ENCODE measurements around the gene RSPH6A.

Gene RSPH6A

DNA sequence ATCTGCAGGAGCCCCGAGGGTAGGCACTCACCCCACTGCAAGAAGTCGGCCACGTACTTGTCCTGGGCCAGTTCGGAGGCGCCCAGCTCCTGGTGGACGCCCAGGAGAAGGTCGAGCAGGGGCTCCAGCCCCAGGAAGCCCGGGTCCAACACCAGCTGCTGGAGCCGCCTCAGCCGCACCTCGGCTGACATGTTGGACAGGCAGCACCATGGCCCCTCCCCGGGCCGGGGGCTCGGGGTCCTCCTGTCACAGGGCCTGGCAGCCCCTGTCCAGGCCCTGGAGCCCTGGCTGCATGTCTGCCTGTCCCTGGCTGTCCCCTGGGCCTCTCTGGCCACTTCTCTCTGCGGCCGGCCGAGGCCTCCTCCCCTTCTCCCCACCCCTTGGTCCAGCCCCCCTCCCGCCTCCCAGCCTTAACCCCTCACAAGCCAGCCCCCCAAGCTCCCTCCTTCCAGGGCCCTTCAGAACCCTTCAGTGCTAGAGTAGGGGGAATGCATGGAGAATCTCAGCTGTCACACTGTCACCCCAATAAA is 32.9 kb downstream of the RSPH6A start, which contains the start of gene DMPK:
DMPK (minus strand) TSS at position 329 of the 530 bp plus-strand sequence; CDS start at position 191, 138 bp downstream.
- H3K27ac ChIP-seq = no peak within 1 kb of the TSS
- TF ChIP-seq, protein P1, sequence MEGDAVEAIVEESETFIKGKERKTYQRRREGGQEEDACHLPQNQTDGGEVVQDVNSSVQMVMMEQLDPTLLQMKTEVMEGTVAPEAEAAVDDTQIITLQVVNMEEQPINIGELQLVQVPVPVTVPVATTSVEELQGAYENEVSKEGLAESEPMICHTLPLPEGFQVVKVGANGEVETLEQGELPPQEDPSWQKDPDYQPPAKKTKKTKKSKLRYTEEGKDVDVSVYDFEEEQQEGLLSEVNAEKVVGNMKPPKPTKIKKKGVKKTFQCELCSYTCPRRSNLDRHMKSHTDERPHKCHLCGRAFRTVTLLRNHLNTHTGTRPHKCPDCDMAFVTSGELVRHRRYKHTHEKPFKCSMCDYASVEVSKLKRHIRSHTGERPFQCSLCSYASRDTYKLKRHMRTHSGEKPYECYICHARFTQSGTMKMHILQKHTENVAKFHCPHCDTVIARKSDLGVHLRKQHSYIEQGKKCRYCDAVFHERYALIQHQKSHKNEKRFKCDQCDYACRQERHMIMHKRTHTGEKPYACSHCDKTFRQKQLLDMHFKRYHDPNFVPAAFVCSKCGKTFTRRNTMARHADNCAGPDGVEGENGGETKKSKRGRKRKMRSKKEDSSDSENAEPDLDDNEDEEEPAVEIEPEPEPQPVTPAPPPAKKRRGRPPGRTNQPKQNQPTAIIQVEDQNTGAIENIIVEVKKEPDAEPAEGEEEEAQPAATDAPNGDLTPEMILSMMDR (conservative IDR thresholded peaks at IDR 0.05) = no peak

DNA sequence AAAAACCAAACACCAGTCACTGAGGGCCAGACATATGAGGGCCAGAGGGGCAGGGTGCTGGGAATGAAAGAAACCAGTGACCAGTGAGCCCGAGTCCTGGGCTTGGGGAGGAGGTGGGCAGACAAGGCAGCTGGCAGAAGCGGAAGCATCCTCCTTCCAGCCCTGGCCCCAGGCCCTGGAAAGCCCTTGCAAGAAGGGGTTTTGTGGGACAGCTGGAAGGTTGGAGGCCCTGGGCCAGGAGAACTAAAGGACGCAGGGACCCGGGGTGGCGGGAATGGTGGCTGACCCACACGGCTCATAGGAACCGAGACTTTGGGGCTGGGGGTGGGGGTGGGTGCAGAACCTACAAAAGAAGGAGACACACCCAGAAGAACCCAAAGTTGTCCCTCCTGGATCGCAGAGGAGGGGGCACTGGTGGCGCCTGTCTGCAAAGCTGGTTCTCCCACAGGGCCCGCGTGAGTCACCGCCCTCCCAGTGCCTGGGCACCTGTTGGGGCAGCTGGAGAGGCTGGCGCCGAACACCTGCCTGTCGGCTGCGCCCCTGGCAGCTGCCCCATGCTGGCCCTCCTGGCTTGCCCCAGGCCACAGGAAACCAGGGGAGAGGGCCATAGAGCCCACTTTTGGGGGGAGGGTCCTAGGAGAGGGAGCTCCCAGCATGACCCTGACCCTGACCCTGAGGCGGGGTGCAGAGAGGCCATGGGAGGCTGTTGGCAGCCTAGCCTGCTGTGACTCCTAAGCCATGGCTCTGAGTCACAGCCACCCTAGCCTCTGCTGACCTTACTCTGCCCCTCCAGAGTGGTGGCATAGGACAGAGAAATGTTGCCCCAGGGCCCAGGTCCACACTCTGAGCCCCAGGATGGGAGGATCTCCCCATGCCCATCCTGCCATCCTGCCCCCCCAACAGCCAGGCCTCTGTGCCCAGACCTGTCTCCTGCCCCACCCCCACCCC is 33.6 kb downstream of the RSPH6A start:
- TF ChIP-seq, protein P1 (conservative IDR thresholded peaks at IDR 0.05) = no peak

DNA sequence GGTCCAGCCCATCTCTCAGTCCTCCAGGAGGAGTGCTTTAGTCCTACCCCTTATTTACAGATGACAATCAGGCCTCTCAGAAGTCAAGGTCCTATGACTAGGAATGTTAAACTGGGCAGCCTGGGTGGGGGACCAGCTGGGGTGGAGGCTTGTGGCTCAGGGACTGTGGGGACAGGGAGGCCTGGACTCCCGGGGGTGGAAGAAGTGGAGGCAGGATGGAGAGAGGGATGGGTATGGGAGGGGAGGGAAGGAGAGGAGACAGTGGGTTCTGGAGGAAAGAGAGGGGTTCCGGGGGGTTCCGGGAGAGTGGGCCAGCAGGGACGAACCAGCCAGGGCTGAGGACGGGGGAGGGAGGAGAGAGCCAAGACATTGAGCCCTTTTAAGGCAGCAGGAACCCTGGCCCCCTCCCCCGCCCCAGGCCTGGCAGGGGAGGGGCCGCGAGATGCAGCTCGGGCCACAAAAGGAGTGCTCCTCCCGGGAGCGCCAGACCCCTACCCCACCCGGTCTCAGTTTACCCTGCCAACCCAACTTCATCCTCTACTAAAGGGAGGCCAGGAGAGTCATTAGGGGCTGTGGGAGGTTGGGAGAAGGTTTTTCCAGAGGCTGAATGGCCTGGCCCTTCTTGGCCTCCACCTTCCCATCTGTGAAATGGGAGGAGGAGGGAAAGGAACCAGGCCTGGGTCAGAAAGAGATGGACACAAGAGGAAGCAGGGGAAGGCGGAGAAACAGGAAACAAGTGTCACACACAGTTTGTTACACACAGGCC is 34.5 kb downstream of the RSPH6A start:
- H3K27ac ChIP-seq = no peak overlapping the region
- TF ChIP-seq, protein P1 (conservative IDR thresholded peaks at IDR 0.05) = no peak

More for the DNA sequence above, 33.6 kb downstream of the RSPH6A start:
- no peak overlapping the region for H3K27ac ChIP-seq

DNA sequence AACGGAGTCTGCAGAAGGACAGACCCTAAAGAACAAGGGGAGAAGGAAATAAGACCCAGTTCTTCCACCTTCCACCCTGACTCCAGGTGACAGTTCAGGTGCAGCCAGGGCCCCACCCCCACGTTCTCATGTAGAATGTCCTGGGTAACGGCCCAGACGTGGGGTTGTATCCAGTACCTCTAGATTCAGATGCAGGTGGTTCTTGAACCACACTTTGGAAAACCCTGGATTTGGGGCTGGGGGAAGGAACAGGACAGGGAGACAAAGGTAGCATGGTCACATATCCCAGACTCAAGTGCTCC is 35.0 kb downstream of the RSPH6A start:
- TF ChIP-seq, protein P1 (conservative IDR thresholded peaks at IDR 0.05) = no peak

DNA sequence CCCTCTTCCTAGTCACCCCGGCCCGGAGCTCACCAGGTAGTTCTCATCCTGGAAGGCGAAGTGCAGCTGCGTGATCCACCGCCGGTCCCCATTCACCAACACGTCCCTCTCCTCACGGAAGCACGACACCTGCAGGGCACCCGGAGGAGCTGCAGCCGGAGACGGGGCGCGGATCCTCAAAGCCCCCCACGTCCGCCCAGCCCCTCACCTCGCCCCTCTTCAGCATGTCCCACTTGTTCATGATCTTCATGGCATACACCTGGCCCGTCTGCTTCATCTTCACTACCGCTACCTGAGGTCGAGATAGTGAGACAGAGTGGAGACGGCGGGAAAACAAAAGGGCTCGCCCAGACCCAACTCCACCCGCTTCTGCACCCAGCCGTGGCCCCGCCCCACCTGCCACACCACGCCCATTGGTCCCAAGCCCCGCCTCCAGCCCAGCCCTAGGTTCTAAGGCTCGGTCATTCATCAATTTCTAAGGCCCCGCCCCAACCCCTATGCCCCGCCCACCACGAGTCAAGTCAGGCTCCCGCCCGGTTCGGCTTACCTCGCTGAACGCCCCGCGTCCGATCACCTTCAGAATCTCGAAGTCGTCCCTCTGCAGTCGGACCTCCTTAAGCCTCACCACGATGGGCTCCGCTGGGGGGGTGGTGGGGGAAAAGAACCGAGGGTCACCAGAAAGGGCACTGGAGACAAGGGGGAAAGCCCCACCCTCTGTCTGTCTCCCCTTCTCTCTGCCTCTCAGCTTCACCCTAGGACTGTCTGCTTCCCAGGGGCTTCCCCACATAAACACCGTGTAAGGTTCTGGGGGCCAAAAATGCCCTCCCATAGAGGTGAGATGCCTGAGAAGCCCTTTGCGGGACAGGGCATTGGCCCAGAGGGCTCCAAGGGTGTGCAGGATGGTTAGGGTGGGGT is 35.6 kb downstream of the RSPH6A start:
- H3K27ac ChIP-seq = no peak overlapping the region

More for the DNA sequence above, 35.0 kb downstream of the RSPH6A start:
- H3K27ac ChIP-seq = no peak overlapping the region

DNA sequence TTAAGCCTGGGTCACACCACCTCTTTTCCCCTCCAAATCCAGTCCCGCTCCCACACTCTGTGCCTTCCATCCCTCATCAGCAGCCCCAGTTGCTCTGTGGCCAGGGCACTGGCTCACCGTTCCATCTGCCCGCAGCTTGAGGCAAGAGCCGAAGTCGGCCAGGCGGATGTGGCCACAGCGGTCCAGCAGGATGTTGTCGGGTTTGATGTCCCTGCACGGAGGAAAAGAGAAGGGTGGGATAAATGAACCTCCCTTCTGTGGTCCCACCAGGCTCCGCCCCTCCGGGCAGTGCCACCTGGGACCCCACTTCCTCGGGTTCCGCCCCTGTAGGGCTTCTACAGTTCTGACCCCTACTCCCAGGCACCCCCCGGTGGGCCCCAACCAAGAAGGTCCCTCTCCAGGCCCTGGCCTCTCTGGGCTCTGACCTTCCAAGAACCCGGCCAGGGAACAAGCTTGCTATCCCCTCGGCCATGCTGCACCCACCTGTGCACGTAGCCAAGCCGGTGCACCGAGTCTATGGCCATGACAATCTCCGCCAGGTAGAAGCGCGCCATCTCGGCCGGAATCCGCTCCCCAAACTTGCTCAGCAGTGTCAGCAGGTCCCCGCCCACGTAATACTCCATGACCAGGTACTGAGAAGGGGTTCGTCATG is 37.0 kb downstream of the RSPH6A start:
- TF ChIP-seq, protein P1 (conservative IDR thresholded peaks at IDR 0.05) = no peak
- no peak overlapping the region; the same call in 1 of the 2 replicates for H3K27ac ChIP-seq

More for the DNA sequence above, 35.6 kb downstream of the RSPH6A start:
- TF ChIP-seq, protein P1 (conservative IDR thresholded peaks at IDR 0.05) = peak; percentile 85
